Right forelimb (tissue), 1 donor: ENCODE measurements around the gene CFAP54.
"Not testable (repeated sequence)": the region's sequence is repeated elsewhere in the genome, so short reads cannot be mapped to it uniquely, and the experiment has no call there.

Experiments used
- DNase-seq: peaks from one replicate; pipeline ENCODE4 v3.0.0-alpha.2; 2018

Gene CFAP54

GRCh38 chr12:96482086-96482485 lies 7.3 kb upstream of the CFAP54 start:
- DNase-seq = no peak

DNA sequence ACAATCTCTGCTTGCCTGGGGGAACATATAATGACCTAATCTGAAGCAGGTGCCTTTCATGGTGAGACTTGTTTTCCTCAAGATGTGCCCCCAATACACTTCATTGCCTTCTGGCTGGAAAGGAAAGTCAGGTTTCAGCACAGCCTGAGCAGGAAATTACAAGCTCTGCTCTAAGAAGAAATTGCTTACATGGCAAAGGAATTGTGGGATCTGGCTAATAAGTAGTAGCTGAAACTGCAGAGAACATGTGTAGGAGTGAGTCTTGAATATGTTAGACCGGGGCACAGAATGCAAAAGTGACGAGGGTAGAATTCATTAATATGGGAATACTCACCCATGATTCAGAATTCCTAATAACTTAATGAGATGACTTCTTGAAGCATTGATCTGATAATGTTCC lies 6.3 kb upstream of the CFAP54 start:
- DNase-seq = no peak

DNA sequence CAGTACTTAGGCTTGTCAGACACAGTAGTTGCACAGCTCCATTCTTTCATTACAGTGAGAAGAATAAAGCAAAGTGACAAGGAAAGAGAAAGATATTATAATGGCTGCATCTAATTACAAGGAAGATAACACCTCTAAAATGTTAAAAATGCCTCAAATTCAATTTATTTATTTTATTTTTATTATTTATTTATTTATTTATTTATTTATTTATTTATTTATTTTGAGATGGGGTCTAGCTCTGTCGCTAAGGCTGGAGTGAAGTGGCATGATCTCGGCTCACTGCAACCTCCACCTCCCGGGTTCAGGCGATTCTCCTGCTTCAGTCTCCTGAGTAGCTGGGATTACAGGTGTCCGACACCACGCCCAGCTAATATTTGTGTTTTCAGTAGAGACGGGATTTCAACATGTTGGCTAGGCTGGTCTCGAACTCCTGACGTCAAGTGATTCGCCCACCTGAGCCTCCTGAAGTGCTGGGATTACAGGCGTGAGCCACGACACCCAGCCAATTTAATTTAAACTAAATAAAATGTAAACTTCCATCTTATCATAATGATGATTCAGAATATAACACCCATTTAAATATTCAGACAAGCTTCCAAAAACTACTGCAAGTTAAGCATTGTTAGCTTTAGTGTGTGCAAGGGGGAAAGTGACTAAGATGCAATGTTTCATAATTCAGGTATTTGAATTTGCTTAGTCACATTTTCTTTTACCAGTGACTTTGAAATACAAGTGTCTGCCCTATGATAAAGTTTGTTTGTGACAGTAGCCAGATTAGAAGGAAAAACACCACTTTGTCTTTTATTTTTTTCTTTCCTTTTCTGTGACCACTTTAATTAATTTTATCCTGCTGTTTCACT lies 2.4 kb upstream of the CFAP54 start:
- DNase-seq = no peak

DNA sequence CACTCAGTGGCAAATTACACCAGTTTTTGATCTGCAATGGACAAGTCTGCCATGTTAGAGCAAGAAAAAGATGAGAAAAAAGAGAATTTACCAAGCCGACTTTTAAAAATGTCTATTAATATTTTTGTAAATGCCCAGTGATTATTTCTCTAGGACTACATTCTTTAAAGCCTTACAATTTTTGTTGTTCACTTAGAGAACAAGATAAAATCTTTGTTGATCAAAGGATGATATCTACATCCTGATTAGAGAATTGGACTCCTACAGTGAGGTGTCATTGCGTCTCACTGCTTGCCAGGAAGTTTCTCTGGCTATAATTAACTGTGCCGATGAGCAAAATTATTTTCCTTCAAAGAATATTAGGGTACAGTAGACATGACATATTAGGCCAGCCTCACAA lies 1.7 kb upstream of the CFAP54 start:
- DNase-seq = no peak

- no peak for DNase-seq
These were observed 3.7 kb downstream of the CFAP54 start for GRCh38 chr12:96493106-96493505.

DNA sequence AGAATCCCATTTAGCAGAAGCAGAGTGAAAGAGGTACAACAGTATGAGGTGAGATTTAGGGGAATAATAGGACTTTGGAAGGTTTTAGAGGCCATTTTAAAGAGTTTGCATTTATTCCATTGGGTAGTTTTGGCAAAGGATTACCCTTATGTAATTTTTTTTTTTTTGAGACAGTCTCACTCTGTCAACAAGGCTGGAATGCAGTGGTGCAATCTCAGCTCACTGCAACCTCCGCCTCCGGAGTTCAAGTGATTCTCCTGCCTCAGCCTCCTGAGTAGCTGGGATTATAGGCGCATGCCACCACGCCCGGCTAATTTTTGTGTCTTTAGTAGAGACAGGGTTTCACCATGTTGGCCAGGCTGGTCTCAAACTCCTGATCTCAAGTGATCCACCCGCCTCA lies 4.8 kb downstream of the CFAP54 start:
- not testable (repeated sequence) for DNase-seq

DNA sequence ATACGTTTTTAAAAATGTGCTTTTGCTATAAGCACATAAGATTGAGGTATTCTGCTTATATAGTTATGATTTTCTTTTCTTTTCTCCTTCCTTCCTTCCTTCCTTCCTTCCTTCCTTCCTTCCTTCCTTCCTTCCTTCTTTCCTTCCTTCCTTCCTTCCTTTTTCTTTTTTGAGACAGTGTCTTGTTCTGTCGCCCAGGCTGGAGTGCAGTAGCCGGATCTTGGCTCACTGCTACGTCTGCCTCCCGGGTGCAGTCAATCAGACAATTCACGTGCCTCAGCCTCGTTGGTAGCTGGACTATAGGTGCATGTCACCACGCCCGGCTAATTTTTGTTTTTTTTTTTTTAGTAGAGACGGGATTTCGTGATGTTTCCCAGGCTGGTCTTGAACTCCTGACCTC lies 5.8 kb downstream of the CFAP54 start:
- DNase-seq = no peak

DNA sequence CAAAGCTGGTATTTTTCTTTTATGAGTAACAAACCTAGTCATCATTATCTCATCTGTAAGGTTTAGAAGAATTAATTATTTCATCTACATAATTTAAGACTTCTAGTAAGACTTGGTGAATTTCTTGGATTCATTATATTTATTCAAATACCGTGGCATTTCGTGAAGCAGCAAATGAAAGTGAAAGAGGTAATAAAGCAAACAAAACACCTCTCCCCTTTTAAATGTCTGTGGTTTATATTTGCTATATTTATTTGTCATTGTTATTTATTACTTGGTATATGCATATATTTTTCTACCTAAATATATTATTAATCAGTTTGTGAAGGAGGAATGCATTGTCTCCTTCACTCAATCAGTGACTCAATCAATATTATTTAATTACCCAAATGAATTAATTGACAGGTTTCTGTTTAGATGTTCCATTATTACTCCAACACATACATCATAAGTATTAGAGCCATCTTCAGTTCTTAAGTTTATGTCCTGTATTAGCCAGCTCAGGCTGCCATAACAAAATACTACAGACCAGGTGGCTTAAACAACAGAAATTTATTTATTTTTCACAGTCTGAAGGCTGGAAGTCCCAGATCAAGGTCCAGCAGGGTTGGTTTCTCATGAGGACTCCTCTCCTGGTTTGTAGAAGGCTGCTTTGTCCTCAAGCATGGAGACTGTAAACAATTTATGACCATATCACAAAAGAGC lies 6.6 kb downstream of the CFAP54 start:
- DNase-seq = no peak

- no peak for DNase-seq
These were observed 7.6 kb downstream of the CFAP54 start for GRCh38 chr12:96496944-96497343.

DNA sequence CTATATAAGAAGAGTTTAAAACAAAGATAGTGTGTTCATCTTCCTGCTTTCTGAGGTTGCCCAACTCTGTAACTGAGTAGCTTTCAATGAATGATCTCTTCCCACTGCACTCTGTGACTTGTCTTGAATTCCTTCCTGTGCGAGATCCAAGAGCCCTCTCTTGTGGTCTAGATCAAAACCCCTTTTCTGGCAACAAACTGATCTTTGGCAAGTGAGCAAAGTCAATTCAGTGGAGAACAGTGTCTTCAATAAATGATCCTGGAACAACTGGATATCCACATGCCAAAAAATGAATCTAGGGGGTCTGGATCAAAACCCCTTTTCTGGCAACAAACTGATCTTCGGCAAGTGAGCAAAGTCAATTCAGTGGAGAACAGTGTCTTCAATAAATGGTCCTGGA lies 8.5 kb downstream of the CFAP54 start:
- DNase-seq = no peak

DNA sequence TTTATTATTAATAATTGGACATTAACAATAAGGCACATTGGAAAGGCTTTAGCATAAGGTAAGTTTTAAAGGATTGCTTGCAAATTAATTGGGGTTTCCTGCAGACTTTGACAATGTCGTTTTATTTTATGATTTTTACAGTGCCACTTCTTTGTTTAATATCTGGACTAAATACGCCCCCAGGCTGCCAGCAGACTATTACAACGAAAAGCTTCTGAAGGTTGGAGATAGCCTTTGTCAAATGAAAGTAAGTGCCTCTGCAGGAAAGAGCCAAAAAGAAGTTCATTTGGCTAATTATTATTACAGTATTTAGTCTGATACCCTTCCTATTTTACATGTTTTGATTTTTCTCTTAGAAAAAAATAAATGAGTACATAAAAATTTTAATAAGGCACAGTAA lies 11.3 kb downstream of the CFAP54 start:
- DNase-seq = no peak

- no peak for DNase-seq
These were observed 11.9 kb downstream of the CFAP54 start for GRCh38 chr12:96501133-96501761.

GRCh38 chr12:96501908-96502307 lies 12.5 kb downstream of the CFAP54 start:
- no peak for DNase-seq

- DNase-seq = no peak
These were observed 13.1 kb downstream of the CFAP54 start for GRCh38 chr12:96502477-96502876.

DNA sequence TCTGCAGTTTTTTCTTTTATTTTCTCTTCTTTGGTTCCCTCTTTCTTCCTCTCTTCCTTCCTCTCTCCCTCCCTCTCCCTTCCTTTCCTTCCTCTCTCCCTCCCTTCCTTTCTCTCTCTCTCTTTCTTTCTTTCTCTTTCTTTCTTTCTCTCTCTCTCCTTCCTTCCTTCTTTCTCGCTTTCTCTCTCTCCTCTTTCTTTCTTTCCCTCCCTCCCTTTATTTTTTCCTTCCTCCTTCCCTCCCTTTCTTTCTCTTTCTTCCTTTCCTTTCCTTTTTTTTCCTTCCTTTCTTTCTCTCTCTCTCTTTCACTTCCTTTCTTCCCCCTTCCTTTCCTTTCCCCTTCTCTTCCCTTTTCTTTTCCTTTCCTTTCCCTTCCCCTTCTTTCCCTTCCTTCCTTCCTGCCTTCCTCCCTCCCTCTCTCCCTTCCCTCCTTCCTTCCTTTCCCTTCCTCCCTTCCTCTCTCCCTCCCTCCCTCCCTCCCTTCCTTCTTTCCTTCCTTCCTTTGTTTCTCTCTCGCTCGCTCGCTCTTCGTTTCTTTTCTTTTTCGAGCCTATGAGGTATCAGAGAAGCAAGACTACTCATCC lies 13.7 kb downstream of the CFAP54 start:
- DNase-seq = no peak

- no peak for DNase-seq
These were observed 14.6 kb downstream of the CFAP54 start for GRCh38 chr12:96503976-96504375.

DNA sequence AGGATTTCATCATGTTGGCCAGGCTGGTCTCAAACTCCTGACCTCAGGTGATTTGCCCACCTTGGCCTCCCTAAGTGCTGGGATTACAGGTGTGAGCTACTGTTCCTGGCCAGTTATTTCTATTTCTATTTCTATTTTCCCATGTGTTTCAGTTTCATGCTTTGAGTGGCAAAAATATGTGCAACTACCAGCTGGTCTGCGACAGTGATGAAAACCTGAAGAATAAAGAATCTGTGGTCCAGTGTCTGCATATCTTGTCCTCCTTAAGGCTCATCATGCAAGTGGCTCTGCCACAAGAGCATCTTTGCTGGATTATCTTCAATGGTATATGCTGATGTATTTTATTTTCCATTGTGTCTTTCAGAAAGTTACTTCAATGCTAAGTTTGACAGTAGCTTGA lies 17.4 kb downstream of the CFAP54 start:
- no peak for DNase-seq

- DNase-seq = no peak
These were observed 21.0 kb downstream of the CFAP54 start for GRCh38 chr12:96510306-96510764.

DNA sequence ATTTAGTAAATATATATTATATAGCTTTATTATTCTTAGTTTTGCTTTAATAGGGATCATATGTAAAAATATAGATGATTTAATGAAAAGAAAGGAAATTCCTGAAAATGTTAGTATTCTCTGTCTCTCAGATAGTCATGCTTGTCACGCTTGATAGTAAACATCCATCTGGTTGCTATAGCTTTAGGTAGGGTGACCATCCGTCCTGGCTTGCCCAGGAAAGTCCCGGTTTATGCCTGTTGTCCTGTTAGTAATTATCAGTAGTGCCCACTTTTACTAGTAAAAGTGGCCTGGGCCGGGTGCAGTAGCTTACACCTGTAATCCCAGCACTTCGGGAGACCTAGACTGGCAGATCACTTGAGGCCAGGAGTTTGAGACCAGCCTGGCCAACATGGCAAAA lies 23.8 kb downstream of the CFAP54 start:
- DNase-seq = no peak

DNA sequence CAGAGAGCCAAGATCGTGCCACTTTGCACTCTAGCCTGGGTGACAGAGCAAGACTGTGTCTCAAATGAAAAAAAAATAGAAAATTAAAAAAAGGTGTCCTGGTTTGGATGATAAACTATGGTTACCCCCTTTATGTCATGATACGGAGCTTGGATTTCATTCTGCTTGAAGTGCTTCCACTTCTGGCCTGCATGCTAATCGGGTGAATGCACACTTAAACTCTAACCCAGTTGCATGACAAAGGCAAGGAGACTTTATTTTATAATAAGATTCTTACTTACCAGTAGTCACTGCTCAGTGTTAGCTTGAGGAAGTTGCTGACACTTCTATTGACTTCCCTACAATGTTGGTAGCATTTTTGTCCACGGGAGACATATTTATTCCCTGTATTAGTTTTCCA lies 24.3 kb downstream of the CFAP54 start:
- DNase-seq = no peak

DNA sequence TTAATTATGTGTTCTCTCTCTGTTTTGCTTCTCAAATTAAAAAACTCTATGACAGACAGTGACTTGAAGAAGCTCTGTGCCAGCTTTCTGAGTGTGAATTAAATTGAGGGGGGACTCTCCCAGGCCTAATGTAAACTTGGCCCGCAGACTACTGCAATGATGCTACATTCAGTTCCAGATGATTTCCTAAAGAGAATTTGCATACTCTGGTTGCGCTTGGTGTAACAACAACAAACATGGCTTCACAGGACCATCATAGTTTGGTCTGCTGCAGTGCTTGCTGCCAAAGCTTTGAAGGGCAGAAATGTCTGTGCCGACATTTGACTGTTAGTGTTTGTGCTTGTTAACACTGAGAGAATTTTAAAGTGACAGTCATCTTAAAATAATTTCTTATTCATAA lies 25.0 kb downstream of the CFAP54 start:
- DNase-seq = no peak

DNA sequence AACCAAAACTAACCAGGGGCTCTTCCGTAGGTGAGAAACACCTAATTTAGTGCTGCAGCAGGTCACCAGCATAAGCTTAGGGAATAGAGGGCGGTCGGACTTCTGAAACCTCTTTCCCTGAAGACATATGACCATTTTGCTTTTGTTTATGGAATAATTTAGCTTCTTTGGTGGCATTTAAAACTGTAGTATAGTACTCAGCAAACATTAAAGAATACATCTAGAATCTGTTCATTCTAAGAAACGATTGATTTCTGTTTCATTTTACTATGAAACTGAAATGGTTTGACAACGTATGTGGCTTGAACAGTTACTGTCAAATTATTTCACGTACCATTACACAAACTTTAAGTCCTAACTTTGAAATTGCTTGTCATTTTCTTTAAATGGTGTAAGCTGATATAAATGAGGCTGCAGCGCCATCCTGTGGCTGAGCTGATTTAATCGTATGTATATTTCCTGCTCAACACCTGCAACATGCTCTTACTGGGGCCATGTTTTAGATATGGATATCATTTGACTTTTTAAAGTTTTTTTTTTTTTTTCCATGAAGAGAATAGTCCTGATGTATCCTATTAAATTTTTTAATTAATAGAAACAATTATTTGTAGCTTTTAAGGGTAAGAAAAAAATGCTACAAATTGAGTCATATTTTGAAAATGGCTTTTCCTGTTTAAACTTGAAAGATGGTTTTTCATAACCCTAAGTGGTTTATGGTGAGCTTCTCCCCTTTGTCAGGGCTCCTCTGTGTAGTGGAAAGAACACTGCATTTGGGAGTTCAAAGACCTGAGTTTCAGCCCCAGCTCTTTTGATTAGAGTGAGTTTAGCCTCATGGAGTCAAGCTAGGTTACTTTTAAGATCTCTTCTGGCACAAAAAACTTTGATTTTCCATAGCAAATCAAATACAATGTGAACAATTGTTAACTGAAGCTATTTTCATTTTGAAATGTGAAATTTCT lies 27.4 kb downstream of the CFAP54 start:
- peak; percentile 82 for DNase-seq
